ENCODE measurements around the gene MNAT1. TPM values are rescaled to one million over a fixed set of nuclear protein-coding genes. Genes with fewer than 3 reads are reported as not detected.
"Not testable (repeated sequence)": the region's sequence is repeated elsewhere in the genome, so short reads cannot be mapped to it uniquely, and the experiment has no call there.

The MNAT1 gene
- total RNA-seq, 4 donors from 2014 or later = 4.2 to 30.3 (median 17.8) TPM

GRCh38 chr14:60884134-60884533 lies 149.6 kb downstream of the MNAT1 start:
- TF ChIP-seq EP300 (IDR thresholded peaks at IDR 0.05; ENCODE audit: low read depth) (no peak), POLR2AphosphoS5 (IDR thresholded peaks at IDR 0.05) (no peak)
- Histone ChIP-seq H3K27me3 (no peaks in the 10 kb centered on the region), H3K27ac (no peak overlapping the region), H3K36me3 (no peaks in the 10 kb centered on the region), H3K4me3 (no peak overlapping the region), H3K4me1 (no peaks in the 10 kb centered on the region), H3K9me3 (peaks cover 10 to 16% of the 10 kb centered on the region in 2 donors)
- DNase-seq = no peak
- in situ Hi-C loops (cut with MboI; ENCODE audit: low pct_ligation_motif_present in 1 of 4, low pct_unique_long_range_greater_than_20kb in 1 of 4, low sequenced_read_pairs in 3 of 4) (no loop called here), intact Hi-C loops (cut with DNase I; ENCODE audit: low total_unique reads) (no loop called here)

- intact Hi-C loops (cut with DNase I; ENCODE audit: low total_unique reads); H3K4me3 ChIP-seq; H3K4me1 ChIP-seq; DNase-seq; H3K27ac ChIP-seq; in situ Hi-C loops (cut with MboI; ENCODE audit: low pct_ligation_motif_present in 1 of 4, low pct_unique_long_range_greater_than_20kb in 1 of 4, low sequenced_read_pairs in 3 of 4); H3K27me3 ChIP-seq; H3K9me3 ChIP-seq; H3K36me3 ChIP-seq: not testable (repeated sequence)
- 89 to 100% methylated on average over 2 to 3 of the region's 3 CpGs for WGBS, 2 donors (ENCODE audit: low coverage in 1 of 2)
Observed at GRCh38 chr14:60890636-60891035, 156.1 kb downstream of the MNAT1 start.

GRCh38 chr14:60893911-60894310 lies 159.3 kb downstream of the MNAT1 start:
- intact Hi-C loops (cut with DNase I; ENCODE audit: low total_unique reads) (no loop called here), in situ Hi-C loops (cut with MboI; ENCODE audit: low pct_ligation_motif_present in 1 of 4, low pct_unique_long_range_greater_than_20kb in 1 of 4, low sequenced_read_pairs in 3 of 4) (no loop called here)
- no peak for DNase-seq
- H3K4me3 ChIP-seq = no peak overlapping the region
- no peaks in the 10 kb centered on the region for H3K36me3 ChIP-seq
- TF ChIP-seq EP300 (IDR thresholded peaks at IDR 0.05; ENCODE audit: low read depth) = no peak
- TF ChIP-seq CTCF (IDR thresholded peaks at IDR 0.05) = no peak
- no peak for TF ChIP-seq POLR2AphosphoS5 (IDR thresholded peaks at IDR 0.05)
- no peak for TF ChIP-seq POLR2A (IDR thresholded peaks at IDR 0.05)
- no peaks in the 10 kb centered on the region for H3K4me1 ChIP-seq
- H3K27ac ChIP-seq = no peak overlapping the region
- no peaks in the 10 kb centered on the region for H3K9me3 ChIP-seq
- WGBS, 2 donors (ENCODE audit: low coverage in 1 of 2) = 92 to 94% methylated on average over 3 of the region's 3 CpGs
- H3K27me3 ChIP-seq = no peaks in the 10 kb centered on the region

GRCh38 chr14:60904381-60904780 lies 169.8 kb downstream of the MNAT1 start:
- in situ Hi-C loops (cut with MboI; ENCODE audit: low pct_ligation_motif_present in 1 of 4, low pct_unique_long_range_greater_than_20kb in 1 of 4, low sequenced_read_pairs in 3 of 4) = no loop called here
- no peaks in the 10 kb centered on the region for H3K27me3 ChIP-seq
- no peak overlapping the region for H3K27ac ChIP-seq
- H3K4me1 ChIP-seq = no peaks in the 10 kb centered on the region
- intact Hi-C loops (cut with DNase I; ENCODE audit: low total_unique reads) = no loop called here
- TF ChIP-seq POLR2AphosphoS5 (IDR thresholded peaks at IDR 0.05) = no peak
- no peak for TF ChIP-seq EP300 (IDR thresholded peaks at IDR 0.05; ENCODE audit: low read depth)
- TF ChIP-seq POLR2A (IDR thresholded peaks at IDR 0.05) = no peak
- TF ChIP-seq CTCF (IDR thresholded peaks at IDR 0.05) = no peak
- H3K4me3 ChIP-seq = no peak overlapping the region
- no peaks in the 10 kb centered on the region for H3K9me3 ChIP-seq
- no peaks in the 10 kb centered on the region for H3K36me3 ChIP-seq
- no peak for DNase-seq

GRCh38 chr14:60905923-60906322 lies 171.4 kb downstream of the MNAT1 start:
- Histone ChIP-seq H3K4me3 (no peak overlapping the region), H3K9me3 (no peaks in the 10 kb centered on the region), H3K36me3 (no peaks in the 10 kb centered on the region), H3K27ac (no peak overlapping the region), H3K27me3 (no peaks in the 10 kb centered on the region), H3K4me1 (no peaks in the 10 kb centered on the region)
- intact Hi-C loops (cut with DNase I; ENCODE audit: low total_unique reads) = no loop called here
- no peak for DNase-seq
- in situ Hi-C loops (cut with MboI; ENCODE audit: low pct_ligation_motif_present in 1 of 4, low pct_unique_long_range_greater_than_20kb in 1 of 4, low sequenced_read_pairs in 3 of 4) = no loop called here
- TF ChIP-seq EP300 (IDR thresholded peaks at IDR 0.05; ENCODE audit: low read depth) (no peak), POLR2A (IDR thresholded peaks at IDR 0.05) (no peak), POLR2AphosphoS5 (IDR thresholded peaks at IDR 0.05) (no peak)

DNA sequence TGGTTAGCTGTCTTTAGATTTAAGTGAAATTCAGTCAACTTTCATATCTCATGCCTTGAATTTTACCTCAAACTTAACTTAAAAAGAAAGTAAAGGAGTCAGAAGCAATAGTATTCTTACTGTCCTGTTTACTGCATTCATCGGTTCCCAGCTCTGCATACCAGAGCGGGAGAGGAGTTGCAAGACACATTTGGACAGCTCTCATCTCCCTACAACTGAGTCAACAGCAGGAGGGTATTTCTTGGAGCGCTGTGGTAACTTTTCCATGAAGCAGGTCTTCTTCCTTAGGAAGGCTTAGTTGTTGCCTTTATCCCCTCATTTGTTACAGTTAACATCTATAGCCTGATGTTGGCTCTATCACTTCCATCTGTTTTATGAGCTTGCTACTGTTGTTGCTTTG lies 181.2 kb downstream of the MNAT1 start:
- TF ChIP-seq POLR2AphosphoS5 (IDR thresholded peaks at IDR 0.05) (no peak), CTCF (IDR thresholded peaks at IDR 0.05) (no peak), EP300 (IDR thresholded peaks at IDR 0.05; ENCODE audit: low read depth) (no peak), POLR2A (IDR thresholded peaks at IDR 0.05) (no peak)
- Histone ChIP-seq H3K36me3 (no peaks in the 10 kb centered on the region), H3K27me3 (no peaks in the 10 kb centered on the region), H3K27ac (no peak overlapping the region), H3K9me3 (no peaks in the 10 kb centered on the region), H3K4me1 (no peaks in the 10 kb centered on the region), H3K4me3 (no peak overlapping the region)
- DNase-seq = no peak
- 94 to 100% methylated on average over 3 of the region's 3 CpGs for WGBS, 2 donors (ENCODE audit: low coverage in 1 of 2)
- in situ Hi-C loops (cut with MboI; ENCODE audit: low pct_ligation_motif_present in 1 of 4, low pct_unique_long_range_greater_than_20kb in 1 of 4, low sequenced_read_pairs in 3 of 4) (no loop called here), intact Hi-C loops (cut with DNase I; ENCODE audit: low total_unique reads) (no loop called here)

All from transverse colon (tissue), 4 donors.